Activated CD4-positive, alpha-beta memory T cell treated with anti-CD3 and anti-CD28 coated beads for 36 hours (primary cell): ENCODE measurements around the gene FGFBP3. TPM values are rescaled to one million over a fixed set of nuclear protein-coding genes. Genes with fewer than 3 reads are reported as not detected.
A peak's percentile ranks its signal among the peaks of the same experiment; 100 is the strongest.

ENCODE experiments used
- CTCF ChIA-PET: fragments of 350-600 bp; sonication (Branson Sonifier 250); formaldehyde crosslinking; loops from one replicate; lab custom pipeline; 2021; ENCODE audit warnings: antibody characterized with exemption, inconsistent platforms; lab: Charles Lee
- POLR2A ChIA-PET: fragments of 350-600 bp; sonication (Branson Sonifier 250); formaldehyde crosslinking; loops from one replicate; lab custom pipeline; 2021; ENCODE audit warnings: antibody characterized with exemption; lab: Charles Lee
- DNase-seq: peaks from one replicate; pipeline ENCODE4 v3.0.0-alpha.2; 2020
- H3K27ac Mint-ChIP-seq: one replicate; pipeline ENCODE4 v1.8.0; 2021; ENCODE audit warnings: mixed read lengths
- H3K27me3 Mint-ChIP-seq: one replicate; pipeline ENCODE4 v1.8.0; 2021; ENCODE audit warnings: mixed read lengths
- H3K36me3 Mint-ChIP-seq: one replicate; pipeline ENCODE4 v1.8.0; 2021; ENCODE audit warnings: mixed read lengths
- H3K4me1 Mint-ChIP-seq: one replicate; pipeline ENCODE4 v1.8.0; 2021; ENCODE audit warnings: low read depth, mixed read lengths
- H3K4me3 Mint-ChIP-seq: one replicate; pipeline ENCODE4 v1.8.0; 2021; ENCODE audit warnings: mild to moderate bottlenecking, mixed read lengths
- H3K9me3 Mint-ChIP-seq: one replicate; pipeline ENCODE4 v1.8.0; 2021; ENCODE audit warnings: mixed read lengths
- intact Hi-C: fragments of 100-400 bp; cut with micrococcal nuclease; formaldehyde crosslinking; loops from one replicate; pipeline ENCODE4 v1.15.1; 2023
- total RNA-seq, 2 experiments: library from RNA; stranded (reverse); gene quantifications; one replicate each; pipeline ENCODE4 v1.2.3, GENCODE V29; 2021

FGFBP3 gene, protein sequence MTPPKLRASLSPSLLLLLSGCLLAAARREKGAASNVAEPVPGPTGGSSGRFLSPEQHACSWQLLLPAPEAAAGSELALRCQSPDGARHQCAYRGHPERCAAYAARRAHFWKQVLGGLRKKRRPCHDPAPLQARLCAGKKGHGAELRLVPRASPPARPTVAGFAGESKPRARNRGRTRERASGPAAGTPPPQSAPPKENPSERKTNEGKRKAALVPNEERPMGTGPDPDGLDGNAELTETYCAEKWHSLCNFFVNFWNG
- 1 to 10 TPM; 1.2 to 1.6 TPM for total RNA-seq

DNA sequence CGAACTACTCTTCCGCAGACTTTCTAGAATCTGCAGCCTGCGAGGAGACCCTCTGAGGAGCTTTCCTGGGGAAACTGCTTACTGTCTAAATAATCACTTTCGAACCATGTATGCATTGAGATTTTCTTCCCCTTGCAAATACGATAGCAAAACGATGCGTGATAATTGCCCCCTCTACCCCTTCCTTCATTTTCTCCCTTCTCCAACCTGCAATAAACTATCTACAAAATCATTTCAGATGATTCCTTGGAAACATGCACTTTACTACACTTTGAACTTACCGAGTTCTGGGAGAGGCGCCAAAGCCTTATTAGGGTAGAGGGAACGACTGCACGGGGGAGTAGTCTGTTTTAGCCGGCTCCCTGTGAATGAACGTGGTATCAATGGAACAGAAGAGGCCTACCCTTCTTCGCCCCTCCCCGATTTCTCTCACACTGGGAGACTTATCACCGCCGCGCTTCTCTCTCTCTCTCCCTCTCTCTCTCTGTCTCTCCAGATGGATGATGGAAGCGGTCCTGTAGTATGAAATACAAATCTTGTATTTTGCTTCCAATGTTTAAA is at the start of gene FGFBP3:
Gene FGFBP3, minus strand, starts transcription at position 370 of the 561 bp plus-strand sequence. CDS start 517 bp downstream, outside the sequence.
- Mint-ChIP-seq H3K9me3 (no peaks in the 10 kb centered on the region), H3K27ac (peak within 1 kb of the TSS; percentile 75), H3K36me3 (peaks cover 2% of the 10 kb centered on the region), H3K27me3 (peaks cover 9% of the 10 kb centered on the region), H3K4me1 (peaks cover 16% of the 10 kb centered on the region), H3K4me3 (peak within 1 kb of the TSS; percentile 91)
- intact Hi-C loops = loop anchor here (2.0 to 10.0 kb wide), 2 partner anchors 36 to 744 kb away; no protein-coding TSS in a partner anchor
- ChIA-PET POLR2A (interaction anchor here (1.2 to 2.0 kb wide), 3 partner anchors 12 to 22 kb away, joined by 3 to 24 read pairs (median 6); partner anchors contain the start of gene BTAF1), CTCF (interaction anchor here (0.6 to 2.5 kb wide), 10 partner anchors 13 to 611 kb away, joined by 3 to 20 read pairs (median 5); partner anchors contain the start of genes BTAF1 and TNKS2)
- peak; percentile 58 for DNase-seq

DNA sequence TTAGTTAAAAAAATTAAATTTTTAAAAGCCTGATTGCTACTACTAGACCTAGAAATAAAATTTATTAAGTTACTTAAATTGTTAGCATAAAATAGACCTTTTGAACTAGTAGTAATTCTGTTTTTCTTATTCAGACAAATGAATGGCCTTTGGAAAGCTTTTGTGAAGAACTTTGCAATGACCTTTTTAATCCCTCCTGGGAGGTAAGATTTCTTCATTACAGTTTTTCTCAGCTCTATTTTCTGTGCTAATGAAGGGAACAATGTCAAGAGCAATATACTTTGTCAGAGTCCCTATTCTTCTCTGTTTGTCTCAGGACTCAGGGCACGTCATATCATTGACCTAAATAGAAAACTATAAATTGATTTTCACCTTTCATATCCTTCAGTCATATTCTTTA is 47.8 kb upstream of the FGFBP3 start:
- POLR2A ChIA-PET = no interaction called here
- H3K36me3 Mint-ChIP-seq = peaks cover 51% of the 10 kb centered on the region
- no peaks in the 10 kb centered on the region for H3K9me3 Mint-ChIP-seq
- CTCF ChIA-PET = no interaction called here
- H3K27ac Mint-ChIP-seq = no peak overlapping the region
- no peaks in the 10 kb centered on the region for H3K27me3 Mint-ChIP-seq
- peaks cover 2% of the 10 kb centered on the region for H3K4me1 Mint-ChIP-seq
- intact Hi-C loops = no loop called here
- DNase-seq = no peak
- no peak overlapping the region for H3K4me3 Mint-ChIP-seq

DNA sequence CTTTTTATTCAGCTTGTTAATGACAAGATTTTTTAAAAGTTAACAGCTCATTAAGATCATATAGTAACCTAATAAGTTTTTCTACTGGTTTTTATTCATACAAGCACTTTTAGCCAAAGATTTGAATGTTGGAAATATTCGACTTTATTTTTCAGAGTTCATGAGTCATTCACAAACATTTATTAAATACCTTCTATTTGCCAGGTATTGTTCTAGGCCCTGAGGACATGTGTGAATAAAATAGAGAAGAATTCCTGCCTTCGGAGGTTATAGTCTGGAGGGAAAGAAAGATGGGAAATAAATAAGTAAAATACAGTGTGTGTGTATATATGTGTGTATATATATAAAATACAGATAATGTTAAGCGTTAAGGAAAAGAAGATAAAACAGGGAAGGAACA is 45.8 kb upstream of the FGFBP3 start:
- Mint-ChIP-seq H3K27ac (no peak overlapping the region), H3K4me3 (no peak overlapping the region), H3K4me1 (peaks cover 2% of the 10 kb centered on the region), H3K9me3 (no peaks in the 10 kb centered on the region), H3K27me3 (no peaks in the 10 kb centered on the region), H3K36me3 (peaks cover 49% of the 10 kb centered on the region)
- DNase-seq = no peak
- ChIA-PET POLR2A (no interaction called here), CTCF (no interaction called here)
- intact Hi-C loops = no loop called here

DNA sequence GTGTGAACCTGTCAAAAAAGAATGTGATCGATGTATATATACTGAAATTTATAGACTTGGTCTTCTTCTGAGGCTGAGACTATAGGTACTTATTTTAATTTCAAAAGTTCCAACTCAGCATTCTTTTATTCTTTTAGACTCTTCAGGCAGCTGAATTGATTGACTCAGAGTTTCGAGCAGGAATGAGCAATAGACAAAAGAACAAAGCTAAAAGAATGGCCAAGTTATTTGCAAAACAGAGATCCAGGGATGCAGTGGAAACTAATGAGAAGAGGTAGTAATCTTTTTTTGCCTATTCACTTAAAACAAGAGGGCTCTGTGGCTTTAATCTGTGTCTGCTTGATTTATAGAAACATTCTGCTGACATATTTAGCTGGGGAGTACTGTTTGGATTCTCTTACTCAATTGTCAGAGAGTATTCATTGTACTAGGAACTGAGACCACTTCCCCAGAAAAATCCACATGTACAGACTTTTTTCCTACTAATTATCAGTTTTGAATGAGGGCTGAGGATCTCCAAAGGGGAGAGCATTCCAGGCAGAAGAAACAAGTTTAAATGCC is 44.4 kb upstream of the FGFBP3 start:
- peaks cover 2% of the 10 kb centered on the region for H3K4me1 Mint-ChIP-seq
- H3K27ac Mint-ChIP-seq = no peak overlapping the region
- peaks cover 46% of the 10 kb centered on the region for H3K36me3 Mint-ChIP-seq
- no peaks in the 10 kb centered on the region for H3K27me3 Mint-ChIP-seq
- no peak overlapping the region for H3K4me3 Mint-ChIP-seq
- no peaks in the 10 kb centered on the region for H3K9me3 Mint-ChIP-seq
- CTCF ChIA-PET = no interaction called here
- intact Hi-C loops = no loop called here
- POLR2A ChIA-PET = no interaction called here
- DNase-seq = no peak

DNA sequence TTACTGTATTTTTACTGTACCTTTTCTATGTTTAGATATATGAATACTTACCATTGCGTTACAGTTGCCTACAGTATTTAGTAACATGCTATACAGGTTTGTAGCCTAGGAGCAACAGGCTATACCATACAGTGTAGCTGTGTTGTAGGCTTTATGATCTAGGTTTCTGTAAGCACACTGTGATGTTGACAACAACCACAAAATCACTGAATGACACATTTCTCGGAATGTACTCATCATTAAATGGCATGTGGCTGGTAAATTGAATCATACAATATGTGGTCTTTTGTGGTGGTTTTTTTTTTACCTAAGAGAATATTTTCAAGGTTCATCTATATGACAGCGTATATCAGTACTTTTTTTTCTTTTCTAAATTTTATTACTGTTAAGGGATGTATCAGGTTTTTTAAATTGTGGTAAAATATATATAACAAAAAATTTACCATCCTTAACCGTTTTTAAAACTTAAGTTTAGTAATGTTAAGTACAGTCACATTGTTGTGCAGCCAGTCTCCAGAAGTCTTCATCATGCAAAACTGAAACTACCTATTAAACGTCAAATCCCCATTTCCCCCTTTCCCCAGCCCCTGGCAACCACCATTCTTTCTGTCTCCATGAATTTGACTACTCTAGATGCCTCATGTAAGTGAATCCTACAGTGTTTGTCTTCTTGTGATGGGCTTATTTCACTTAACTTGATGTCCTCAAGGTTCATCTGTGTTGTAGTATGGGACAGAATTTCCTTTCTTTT is 35.8 kb upstream of the FGFBP3 start:
- DNase-seq = peak; percentile 48
- intact Hi-C loops = loop anchor here (1.0 to 2.0 kb wide), 6 partner anchors 18 to 156 kb away; partner anchors contain the start of genes BTAF1 and FGFBP3
- no peaks in the 10 kb centered on the region for H3K9me3 Mint-ChIP-seq
- no peaks in the 10 kb centered on the region for H3K27me3 Mint-ChIP-seq
- peaks cover 22% of the 10 kb centered on the region for H3K36me3 Mint-ChIP-seq
- ChIA-PET POLR2A (interaction anchor here (1.0 to 1.7 kb wide), 4 partner anchors 21 to 347 kb away, joined by 3 to 8 read pairs (median 4); partner anchors contain the start of genes BTAF1 and TNKS2), CTCF (interaction anchor here (1.0 kb wide), 1 partner anchor 32 kb away, joined by 4 read pairs; no protein-coding TSS in a partner anchor)
- peak overlapping the region; percentile 61 for H3K27ac Mint-ChIP-seq
- H3K4me1 Mint-ChIP-seq = peaks cover 21% of the 10 kb centered on the region
- H3K4me3 Mint-ChIP-seq = no peak overlapping the region

DNA sequence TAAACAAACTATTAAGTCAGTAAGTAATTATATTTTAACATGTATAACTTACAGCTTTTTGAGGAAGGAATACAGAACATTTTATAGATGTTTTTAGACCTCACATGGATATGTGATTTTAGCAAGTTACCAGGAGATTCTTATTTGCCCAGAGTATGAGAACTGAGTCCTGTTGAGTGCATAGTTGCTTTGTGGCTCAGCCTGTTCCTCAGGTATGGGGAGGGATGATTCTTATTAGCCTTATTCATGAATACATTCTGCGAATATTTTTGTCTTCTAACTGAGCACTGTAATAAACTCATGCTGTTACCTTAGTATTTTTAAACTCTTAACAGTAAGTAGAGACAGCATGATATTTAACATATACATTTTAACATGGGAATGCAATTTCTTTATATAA is 32.1 kb upstream of the FGFBP3 start:
- intact Hi-C loops = no loop called here
- ChIA-PET CTCF (interaction anchor here (0.5 to 0.9 kb wide), 4 partner anchors 23 to 943 kb away, joined by 3 read pairs; no protein-coding TSS in a partner anchor), POLR2A (no interaction called here)
- Mint-ChIP-seq H3K36me3 (peaks cover 25% of the 10 kb centered on the region), H3K27ac (no peak overlapping the region), H3K4me3 (no peak overlapping the region), H3K27me3 (no peaks in the 10 kb centered on the region), H3K4me1 (peaks cover 32% of the 10 kb centered on the region), H3K9me3 (no peaks in the 10 kb centered on the region)
- DNase-seq = no peak

DNA sequence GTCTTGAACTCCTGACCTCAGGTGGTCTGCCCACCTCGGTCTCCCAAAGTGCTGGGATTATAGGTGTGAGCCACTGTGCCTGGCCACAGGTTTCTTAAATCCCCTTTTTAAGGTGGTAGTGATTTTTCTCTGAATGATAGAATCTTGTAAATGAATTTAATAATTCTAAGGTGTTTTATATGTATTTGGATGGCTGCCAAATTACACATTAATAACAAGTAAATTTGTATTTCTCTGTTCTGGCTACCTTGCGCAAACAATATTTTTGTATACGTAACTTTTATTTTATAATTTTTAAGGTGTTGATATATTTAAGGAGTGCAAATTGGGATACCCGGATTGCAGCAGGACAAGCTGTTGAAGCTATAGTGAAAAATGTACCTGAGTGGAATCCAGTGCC is 30.4 kb upstream of the FGFBP3 start:
- no peaks in the 10 kb centered on the region for H3K9me3 Mint-ChIP-seq
- no peaks in the 10 kb centered on the region for H3K27me3 Mint-ChIP-seq
- intact Hi-C loops = no loop called here
- H3K36me3 Mint-ChIP-seq = peaks cover 31% of the 10 kb centered on the region
- DNase-seq = no peak
- no peak overlapping the region for H3K4me3 Mint-ChIP-seq
- CTCF ChIA-PET = no interaction called here
- H3K4me1 Mint-ChIP-seq = peaks cover 21% of the 10 kb centered on the region
- POLR2A ChIA-PET = no interaction called here
- no peak overlapping the region for H3K27ac Mint-ChIP-seq

DNA sequence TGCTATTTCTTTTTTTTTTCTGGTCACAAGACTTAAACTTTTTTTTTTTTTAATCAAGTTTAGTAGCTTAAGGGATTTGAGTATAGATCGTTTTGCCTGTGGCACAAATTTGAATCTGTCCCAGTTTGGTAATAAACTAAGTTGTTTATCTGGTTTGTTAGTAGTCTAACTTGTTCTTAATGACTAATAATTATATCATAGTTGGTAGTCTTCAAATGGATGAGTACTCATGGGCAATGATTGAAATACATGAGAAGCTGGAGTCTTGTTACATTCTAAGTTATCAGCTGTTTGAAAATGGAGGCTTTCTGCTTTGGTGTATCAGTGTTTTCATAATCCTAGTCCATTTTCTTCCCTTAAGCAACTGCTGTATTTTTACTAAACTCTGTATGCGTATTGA is 26.6 kb upstream of the FGFBP3 start:
- H3K27me3 Mint-ChIP-seq = no peaks in the 10 kb centered on the region
- intact Hi-C loops = no loop called here
- POLR2A ChIA-PET = no interaction called here

DNA sequence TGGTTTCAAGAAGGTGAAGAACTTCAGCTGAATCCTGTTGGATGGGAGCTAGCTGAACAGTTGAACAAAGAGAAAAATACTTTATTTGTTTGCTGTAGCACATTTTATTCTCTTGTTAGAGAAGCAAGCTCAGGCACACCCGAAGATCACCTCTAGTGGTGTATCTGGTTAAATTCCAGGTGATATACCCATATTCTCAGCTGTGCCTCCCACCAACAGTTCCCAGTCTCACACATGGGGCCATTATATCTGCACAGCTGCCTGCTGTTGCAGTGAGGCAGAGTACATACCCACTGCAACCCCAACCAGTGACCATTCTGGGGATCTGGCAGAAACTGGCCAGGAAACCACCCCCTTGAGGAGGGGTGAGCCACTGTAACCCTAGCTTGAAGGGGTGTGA is 23.5 kb upstream of the FGFBP3 start:
- POLR2A ChIA-PET = interaction anchor here (1.7 kb wide), 1 partner anchor 9 kb away, joined by 4 read pairs; the partner anchor contains the start of gene BTAF1

More for the DNA sequence above, 26.6 kb upstream of the FGFBP3 start:
- no peak for DNase-seq
- Mint-ChIP-seq H3K4me1 (peaks cover 44% of the 10 kb centered on the region), H3K27ac (no peak overlapping the region), H3K9me3 (no peaks in the 10 kb centered on the region), H3K36me3 (peaks cover 29% of the 10 kb centered on the region), H3K4me3 (no peak overlapping the region)
- CTCF ChIA-PET = no interaction called here

DNA sequence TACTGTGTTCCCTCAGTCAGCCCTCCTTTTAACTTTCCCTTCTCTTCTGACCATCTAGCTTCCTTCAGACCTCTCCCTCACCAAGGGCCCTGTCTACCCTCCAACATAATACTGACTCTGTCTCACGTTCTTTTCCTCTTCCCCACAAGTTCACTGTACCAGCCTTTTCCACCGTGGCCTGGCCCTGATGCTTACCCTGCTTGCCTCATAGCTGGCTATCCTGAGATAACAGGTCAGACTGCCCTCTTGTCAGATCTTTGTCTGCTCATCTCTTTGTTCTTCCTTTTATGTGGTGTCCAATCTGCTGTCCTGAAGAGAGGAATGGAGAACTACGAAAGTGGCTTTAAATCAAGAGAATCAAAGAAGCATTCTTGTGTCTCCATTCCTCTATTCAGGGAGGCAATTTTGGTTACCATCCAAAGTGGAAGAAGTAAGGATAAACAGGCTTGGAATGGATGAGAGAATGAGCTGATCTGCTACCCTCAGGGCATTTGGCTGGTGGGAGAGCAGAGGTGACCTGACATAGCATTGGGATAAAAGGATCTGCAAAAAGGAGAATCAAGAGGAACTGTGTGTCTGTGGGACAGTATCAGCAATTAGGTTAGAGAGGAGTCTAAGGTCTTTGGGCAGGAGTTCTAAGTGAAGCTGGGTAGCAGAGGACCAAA is 22.4 kb upstream of the FGFBP3 start:
- ChIA-PET CTCF (interaction anchor here (0.5 kb wide), 1 partner anchor 311 kb away, joined by 3 read pairs; no protein-coding TSS in a partner anchor), POLR2A (interaction anchor here (0.8 kb wide), 1 partner anchor 12 kb away, joined by 4 read pairs; no protein-coding TSS in a partner anchor)
- intact Hi-C loops = no loop called here
- Mint-ChIP-seq H3K36me3 (peaks cover 23% of the 10 kb centered on the region), H3K4me3 (no peak overlapping the region), H3K27me3 (no peaks in the 10 kb centered on the region), H3K9me3 (no peaks in the 10 kb centered on the region), H3K4me1 (peaks cover 54% of the 10 kb centered on the region), H3K27ac (no peak overlapping the region)
- no peak for DNase-seq

More for the DNA sequence above, 23.5 kb upstream of the FGFBP3 start:
- Mint-ChIP-seq H3K27me3 (no peaks in the 10 kb centered on the region), H3K36me3 (peaks cover 25% of the 10 kb centered on the region), H3K9me3 (no peaks in the 10 kb centered on the region), H3K4me3 (no peak overlapping the region), H3K27ac (no peak overlapping the region), H3K4me1 (peaks cover 50% of the 10 kb centered on the region)
- intact Hi-C loops = no loop called here
- CTCF ChIA-PET = no interaction called here
- no peak for DNase-seq

DNA sequence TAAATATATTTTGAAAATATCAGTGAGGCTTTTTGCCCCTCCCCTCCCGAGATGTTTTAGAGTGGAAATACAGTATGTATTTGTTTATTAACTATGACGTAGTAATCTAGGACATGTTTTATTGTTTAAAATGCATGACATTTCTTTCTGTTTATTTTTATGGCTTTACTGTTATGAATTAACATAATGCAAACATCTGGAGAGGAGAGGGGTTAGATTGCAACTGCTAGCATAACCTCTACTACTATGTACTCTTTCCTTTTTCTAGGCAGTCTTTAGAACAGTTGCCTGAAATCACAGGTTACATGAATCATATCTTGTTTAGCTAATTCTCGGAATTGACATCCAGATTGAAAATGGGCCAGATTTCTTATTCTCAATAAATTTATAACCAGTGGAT is 21.7 kb upstream of the FGFBP3 start:
- ChIA-PET CTCF (no interaction called here), POLR2A (no interaction called here)
- peaks cover 21% of the 10 kb centered on the region for H3K36me3 Mint-ChIP-seq
- intact Hi-C loops = no loop called here
- DNase-seq = no peak
- no peak overlapping the region for H3K27ac Mint-ChIP-seq
- H3K9me3 Mint-ChIP-seq = no peaks in the 10 kb centered on the region
- H3K27me3 Mint-ChIP-seq = no peaks in the 10 kb centered on the region
- H3K4me3 Mint-ChIP-seq = no peak overlapping the region
- peaks cover 61% of the 10 kb centered on the region for H3K4me1 Mint-ChIP-seq
